ENCODE results near the gene SERPINA9. TPM values are rescaled to one million over a fixed set of nuclear protein-coding genes. Genes with fewer than 3 reads are reported as not detected.

The SERPINA9 gene
- total RNA-seq, 2 donors from 2014 or later: not detected

- Histone ChIP-seq H3K27ac (no peak overlapping the region), H3K4me3 (no peak overlapping the region), H3K27me3 (no peaks in the 10 kb centered on the region), H3K4me1 (no peaks in the 10 kb centered on the region), H3K9me3 (no peaks in the 10 kb centered on the region), H3K36me3 (no peaks in the 10 kb centered on the region)
- no peak for DNase-seq (ENCODE audit: low spot score)
- TF ChIP-seq, protein P1, sequence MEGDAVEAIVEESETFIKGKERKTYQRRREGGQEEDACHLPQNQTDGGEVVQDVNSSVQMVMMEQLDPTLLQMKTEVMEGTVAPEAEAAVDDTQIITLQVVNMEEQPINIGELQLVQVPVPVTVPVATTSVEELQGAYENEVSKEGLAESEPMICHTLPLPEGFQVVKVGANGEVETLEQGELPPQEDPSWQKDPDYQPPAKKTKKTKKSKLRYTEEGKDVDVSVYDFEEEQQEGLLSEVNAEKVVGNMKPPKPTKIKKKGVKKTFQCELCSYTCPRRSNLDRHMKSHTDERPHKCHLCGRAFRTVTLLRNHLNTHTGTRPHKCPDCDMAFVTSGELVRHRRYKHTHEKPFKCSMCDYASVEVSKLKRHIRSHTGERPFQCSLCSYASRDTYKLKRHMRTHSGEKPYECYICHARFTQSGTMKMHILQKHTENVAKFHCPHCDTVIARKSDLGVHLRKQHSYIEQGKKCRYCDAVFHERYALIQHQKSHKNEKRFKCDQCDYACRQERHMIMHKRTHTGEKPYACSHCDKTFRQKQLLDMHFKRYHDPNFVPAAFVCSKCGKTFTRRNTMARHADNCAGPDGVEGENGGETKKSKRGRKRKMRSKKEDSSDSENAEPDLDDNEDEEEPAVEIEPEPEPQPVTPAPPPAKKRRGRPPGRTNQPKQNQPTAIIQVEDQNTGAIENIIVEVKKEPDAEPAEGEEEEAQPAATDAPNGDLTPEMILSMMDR (IDR thresholded peaks at IDR 0.05): no peak
Observed at GRCh38 chr14:94447206-94447605, 28.8 kb downstream of the SERPINA9 start.

GRCh38 chr14:94446126-94446525, 29.9 kb downstream of the SERPINA9 start:
- Histone ChIP-seq H3K9me3 (no peaks in the 10 kb centered on the region), H3K27ac (no peak overlapping the region), H3K4me3 (no peak overlapping the region), H3K27me3 (no peaks in the 10 kb centered on the region), H3K36me3 (no peaks in the 10 kb centered on the region), H3K4me1 (no peaks in the 10 kb centered on the region)
- TF ChIP-seq, protein P1 (IDR thresholded peaks at IDR 0.05): no peak
- DNase-seq (ENCODE audit: low spot score): no peak

GRCh38 chr14:94445003-94445402, 31.0 kb downstream of the SERPINA9 start:
- H3K9me3 ChIP-seq: no peaks in the 10 kb centered on the region
- TF ChIP-seq, protein P1 (IDR thresholded peaks at IDR 0.05): no peak
- H3K4me3 ChIP-seq: no peak overlapping the region
- no peaks in the 10 kb centered on the region for H3K27me3 ChIP-seq
- no peak for DNase-seq (ENCODE audit: low spot score)
- H3K4me1 ChIP-seq: no peaks in the 10 kb centered on the region
- no peak overlapping the region for H3K27ac ChIP-seq
- H3K36me3 ChIP-seq: no peaks in the 10 kb centered on the region

- Histone ChIP-seq H3K4me3 (no peak overlapping the region), H3K36me3 (no peaks in the 10 kb centered on the region), H3K27me3 (no peaks in the 10 kb centered on the region), H3K9me3 (no peaks in the 10 kb centered on the region), H3K4me1 (no peaks in the 10 kb centered on the region), H3K27ac (no peak overlapping the region)
- DNase-seq (ENCODE audit: low spot score): no peak
- TF ChIP-seq, protein P1 (IDR thresholded peaks at IDR 0.05): no peak
Observed at GRCh38 chr14:94441531-94442205, 34.3 kb downstream of the SERPINA9 start.

DNA sequence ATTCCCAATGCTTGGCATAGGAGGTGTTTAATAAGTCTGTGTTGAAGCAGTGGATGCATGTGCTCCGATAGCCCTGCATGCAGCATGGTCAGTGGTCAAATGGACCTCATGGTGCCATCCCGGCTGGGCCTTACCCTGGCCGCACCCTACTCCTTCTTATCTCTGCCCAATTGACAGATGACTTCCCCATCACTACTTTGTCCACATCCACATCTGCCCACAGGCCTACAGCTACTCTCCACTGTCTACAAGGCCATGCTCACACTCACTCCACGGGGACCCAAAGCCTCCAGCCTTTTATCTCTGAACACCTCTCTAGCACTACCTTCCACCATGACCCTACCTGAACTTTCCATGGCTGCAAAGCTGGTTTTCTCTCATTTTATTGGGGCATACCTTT, 34.9 kb downstream of the SERPINA9 start:
- Histone ChIP-seq H3K36me3 (no peaks in the 10 kb centered on the region), H3K4me1 (no peaks in the 10 kb centered on the region), H3K9me3 (no peaks in the 10 kb centered on the region), H3K27ac (no peak overlapping the region), H3K4me3 (no peak overlapping the region), H3K27me3 (no peaks in the 10 kb centered on the region)
- DNase-seq (ENCODE audit: low spot score): no peak
- TF ChIP-seq, protein P1 (IDR thresholded peaks at IDR 0.05): no peak
